Calu3 (cell line): ENCODE results near the gene CLPSL2. TPM values are rescaled to one million over a fixed set of nuclear protein-coding genes. Genes with fewer than 3 reads are reported as not detected.
A peak's percentile ranks its signal among the peaks of the same experiment; 100 is the strongest.

Source experiments
- Bru-seq: library from RNA; stranded (reverse); fragments of 400-500 nt; gene quantifications from one replicate; lab custom pipeline; 2021; lab: Mats Ljungman, UMichigan
- BruChase-seq, 2 experiments: library from RNA; stranded (reverse); fragments of 400-500 nt; gene quantifications; one replicate each; lab custom pipeline; 2021; lab: Mats Ljungman, UMichigan
- BruUV-seq: library from RNA; stranded (reverse); fragments of 400-500 nt; replicated peaks from 2 replicates; lab custom pipeline; 2021; lab: Mats Ljungman, UMichigan
- CTCF ChIA-PET: fragments of 300-600 bp; sonication (Branson Sonifier 250); formaldehyde crosslinking; loops from one replicate; lab custom pipeline; 2022; ENCODE audit warnings: antibody characterized with exemption; lab: Charles Lee
- DNase-seq: peaks from one replicate; pipeline ENCODE4 v3.0.0; 2022
- H3K27ac Mint-ChIP-seq: one replicate; pipeline ENCODE4 v1.8.0; 2022; ENCODE audit warnings: mixed read lengths; ENCODE audit not compliant: unreplicated experiment
- H3K27me3 Mint-ChIP-seq: one replicate; pipeline ENCODE4 v1.8.0; 2022; ENCODE audit warnings: mixed read lengths; ENCODE audit not compliant: unreplicated experiment
- H3K36me3 Mint-ChIP-seq: one replicate; pipeline ENCODE4 v1.8.0; 2022; ENCODE audit warnings: mild to moderate bottlenecking, moderate library complexity, mixed read lengths; ENCODE audit not compliant: insufficient read depth, unreplicated experiment
- H3K4me1 Mint-ChIP-seq: one replicate; pipeline ENCODE4 v1.8.0; 2022; ENCODE audit warnings: mild to moderate bottlenecking, low read depth, mixed read lengths; ENCODE audit not compliant: unreplicated experiment
- H3K4me3 Mint-ChIP-seq: one replicate; pipeline ENCODE4 v1.8.0; 2022; ENCODE audit warnings: mild to moderate bottlenecking, low read depth, moderate library complexity, mixed read lengths; ENCODE audit not compliant: unreplicated experiment
- H3K9me3 Mint-ChIP-seq: one replicate; pipeline ENCODE4 v1.8.0; 2022; ENCODE audit warnings: low read depth, mixed read lengths; ENCODE audit not compliant: unreplicated experiment
- CTCF ChIP-seq: fragments of 200-600 bp; IDR thresholded peaks from one replicate; pipeline ENCODE4 v1.8.0; 2022; ENCODE audit warnings: antibody characterized with exemption; ENCODE audit not compliant: unreplicated experiment
- intact Hi-C: fragments of 100-400 bp; cut with micrococcal nuclease; formaldehyde crosslinking; loops from one replicate; pipeline ENCODE4 v1.10.0; 2022; ENCODE audit not compliant: unreplicated experiment
- long read RNA-seq: library from polyadenylated mRNA; stranded (forward); transcript quantifications from one replicate; pipeline ENCODE4 v2.0.0, GENCODE V29; 2022
- total RNA-seq: library from RNA; stranded (reverse); gene quantifications from 2 replicates; pipeline ENCODE4 v1.2.3, GENCODE V29; 2022

CLPSL2 gene, protein sequence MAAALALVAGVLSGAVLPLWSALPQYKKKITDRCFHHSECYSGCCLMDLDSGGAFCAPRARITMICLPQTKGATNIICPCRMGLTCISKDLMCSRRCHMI
- total RNA-seq (not detected in 2 replicates), Bru-seq, nascent RNA (not detected), BruChase-seq, experiment 1, labeled RNA remaining after a 6-hour chase (not detected), BruChase-seq, experiment 2, labeled RNA remaining after a 2-hour chase (not detected)
- long read RNA-seq, partial matches to known transcripts: 0 of 2 reads
- long read RNA-seq, other reads (novel, unspliced or antisense): 0 of 2 reads

DNA sequence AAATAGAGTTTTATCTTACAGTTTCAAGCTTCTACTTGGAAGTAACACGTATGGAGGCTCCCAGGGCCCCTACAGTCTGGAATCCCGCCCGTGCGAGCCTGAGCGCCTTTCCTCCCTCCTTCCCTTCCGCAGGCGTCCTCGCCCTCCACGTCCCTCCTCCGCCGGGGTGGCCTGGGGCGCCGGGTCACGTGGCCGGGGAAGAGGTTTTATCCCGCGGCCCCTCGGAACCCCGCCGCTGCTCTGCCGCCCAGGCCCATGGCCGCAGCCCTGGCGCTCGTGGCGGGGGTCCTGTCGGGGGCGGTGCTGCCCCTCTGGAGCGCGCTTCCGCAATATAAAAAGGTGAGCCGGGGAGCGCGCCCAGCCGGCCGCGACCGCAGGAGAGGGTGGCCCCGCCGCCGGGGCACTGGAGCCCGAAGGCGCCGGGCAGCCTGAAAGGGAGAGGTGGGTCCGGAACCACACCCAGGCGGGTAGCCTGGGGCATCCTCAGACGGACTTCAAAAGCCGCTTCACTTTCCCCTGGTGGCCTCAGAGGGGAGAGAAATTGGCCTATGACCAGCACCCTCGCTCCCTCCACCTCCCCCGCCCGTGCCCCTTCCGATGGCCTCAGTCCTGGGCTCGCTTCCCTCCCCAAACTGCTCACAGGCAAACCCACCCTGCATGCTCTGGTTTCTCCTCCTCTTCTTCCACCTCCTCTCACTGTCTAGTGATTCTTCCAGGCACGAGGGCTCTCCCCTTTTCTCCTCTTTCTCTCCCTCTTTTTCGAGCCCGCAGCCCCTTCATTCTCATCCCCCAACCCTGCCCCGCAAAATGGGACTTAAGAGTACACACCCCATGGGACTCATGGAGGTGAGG is at the start of gene CLPSL2:
TSS of gene CLPSL2 (plus strand) at position 235 of the 852 bp plus-strand sequence. CDS start at position 256, 21 bp downstream.
- CTCF ChIA-PET: interaction anchor here (1.6 kb wide), 1 partner anchor 12 kb away, joined by 3 read pairs; no protein-coding TSS in a partner anchor

GRCh38 chr6:35727231-35727934 is 49.0 kb upstream of the CLPSL2 start:
- Mint-ChIP-seq H3K36me3 (peaks cover 22% of the 10 kb centered on the region), H3K27me3 (no peaks in the 10 kb centered on the region), H3K4me3 (peak overlapping the region; percentile 64), H3K4me1 (peaks cover 55% of the 10 kb centered on the region), H3K9me3 (no peaks in the 10 kb centered on the region), H3K27ac (no peak overlapping the region)
- BruUV-seq: no TSS peak
- TF ChIP-seq CTCF: no peak
- DNase-seq: peak; percentile 55
- CTCF ChIA-PET: interaction anchor here (1.0 to 1.8 kb wide), 4 partner anchors 9 to 139 kb away, joined by 3 to 10 read pairs (median 4); no protein-coding TSS in a partner anchor
- intact Hi-C loops: no loop called here

More for the DNA sequence above, at the start of gene CLPSL2:
- intact Hi-C loops: no loop called here
- Mint-ChIP-seq H3K27me3 (peaks cover 16% of the 10 kb centered on the region), H3K4me1 (peaks cover 16% of the 10 kb centered on the region), H3K36me3 (peaks cover 5% of the 10 kb centered on the region), H3K9me3 (no peaks in the 10 kb centered on the region), H3K27ac (no peak within 1 kb of the TSS), H3K4me3 (peak within 1 kb of the TSS; percentile 69)
- peak; percentile 52 for DNase-seq
- no peak for TF ChIP-seq CTCF
- BruUV-seq: no TSS peak

DNA sequence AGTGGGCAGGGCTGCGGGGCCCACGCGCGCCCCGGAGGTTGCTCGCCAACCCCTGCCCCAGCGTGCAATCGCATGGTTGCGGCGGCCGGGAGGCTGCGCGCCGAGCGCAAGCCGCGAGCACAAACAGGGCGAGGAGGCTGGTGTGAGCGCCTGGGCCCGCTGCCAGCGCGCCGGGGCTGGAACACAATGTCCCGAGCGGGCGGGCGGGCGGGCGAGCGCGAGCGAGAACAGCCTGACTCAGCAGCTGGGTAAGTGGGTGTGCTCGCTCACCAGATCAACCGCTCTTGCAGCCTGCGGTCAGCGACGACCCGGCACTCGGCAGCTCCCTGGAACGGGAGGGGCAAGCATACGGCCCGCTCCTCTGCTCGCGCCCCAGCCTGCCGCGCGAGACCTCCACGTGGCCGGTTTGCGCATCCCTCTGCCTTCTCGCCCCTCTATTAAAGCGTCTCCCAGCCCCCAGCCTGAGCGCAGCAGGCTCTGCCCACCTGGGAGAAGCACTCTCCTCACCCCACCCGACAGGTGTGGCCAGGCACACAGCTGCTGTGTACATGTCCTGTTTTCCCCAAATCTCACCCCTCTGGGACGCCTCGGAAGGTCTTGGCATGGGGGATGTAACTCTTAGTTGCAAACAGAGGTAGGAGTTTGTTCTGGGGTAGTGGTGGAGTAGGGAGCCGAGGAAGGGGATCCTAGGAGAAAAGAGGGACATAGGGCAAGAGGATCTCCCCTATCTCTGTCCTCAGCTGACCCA is 48.3 kb upstream of the CLPSL2 start:
- intact Hi-C loops: no loop called here
- Mint-ChIP-seq H3K4me3 (peak overlapping the region; percentile 64), H3K27ac (no peak overlapping the region), H3K27me3 (no peaks in the 10 kb centered on the region), H3K36me3 (peaks cover 22% of the 10 kb centered on the region), H3K4me1 (peaks cover 55% of the 10 kb centered on the region), H3K9me3 (no peaks in the 10 kb centered on the region)
- peak; percentile 77 for DNase-seq
- no peak for TF ChIP-seq CTCF
- CTCF ChIA-PET: interaction anchor here (1.4 to 1.8 kb wide), 3 partner anchors 8 to 140 kb away, joined by 3 to 10 read pairs (median 3); no protein-coding TSS in a partner anchor
- no TSS peak for BruUV-seq
